HG03103 (cell line): Measurements from ENCODE around the gene NR2E1.

Experiments
- ATAC-seq: cut with Tn5 transposase; IDR thresholded peaks from one replicate; pipeline ENCODE4 v1.9.1; 2021; ENCODE audit warnings: low read depth; ENCODE audit not compliant: unreplicated experiment

The NR2E1 gene

DNA sequence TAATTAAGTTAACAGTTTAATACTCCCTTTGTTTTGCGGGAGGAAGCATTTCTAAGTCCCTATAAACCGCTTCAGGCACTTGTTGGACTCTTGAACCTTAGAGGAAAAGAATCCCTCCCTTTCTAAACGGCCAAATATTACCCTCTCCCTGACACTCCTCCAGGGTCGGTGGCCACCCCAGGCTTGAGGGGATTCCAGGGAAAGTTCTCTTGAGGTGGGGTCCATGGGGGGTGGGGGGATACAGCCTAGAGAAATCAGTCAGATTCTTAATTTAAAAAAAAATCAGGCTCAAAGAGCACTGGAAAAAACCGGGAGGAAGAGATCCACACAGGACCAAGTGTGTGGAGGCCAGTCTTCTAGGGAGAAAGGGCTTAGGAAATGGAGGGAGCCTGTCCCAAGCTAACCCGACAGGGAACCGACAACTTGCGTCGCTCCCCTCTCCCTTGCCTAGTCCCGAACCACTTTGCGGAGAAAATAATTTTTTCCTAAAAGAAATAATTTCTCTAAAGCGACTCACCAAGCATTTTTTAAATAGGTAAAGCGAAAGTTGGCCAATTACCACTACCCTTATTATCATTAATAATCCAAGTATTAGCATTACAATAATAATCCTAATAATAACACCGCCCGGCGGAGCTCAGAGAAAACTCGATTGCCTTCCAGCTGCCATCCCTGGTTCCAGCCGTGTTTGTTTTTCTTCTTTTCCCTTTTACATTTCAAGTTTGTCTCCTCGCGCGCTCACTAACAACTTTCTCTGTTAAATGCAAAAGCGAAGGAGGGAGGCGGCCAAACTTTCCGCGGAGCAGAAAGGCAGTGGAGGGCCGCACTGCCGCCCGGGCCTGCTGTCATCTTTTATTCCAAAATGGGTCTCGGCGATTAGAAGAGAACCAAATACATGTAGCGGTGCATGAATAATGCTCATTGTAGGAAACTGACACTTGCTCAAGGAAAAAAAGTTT, 4.8 kb downstream of the NR2E1 start:
- ATAC-seq = no peak

DNA sequence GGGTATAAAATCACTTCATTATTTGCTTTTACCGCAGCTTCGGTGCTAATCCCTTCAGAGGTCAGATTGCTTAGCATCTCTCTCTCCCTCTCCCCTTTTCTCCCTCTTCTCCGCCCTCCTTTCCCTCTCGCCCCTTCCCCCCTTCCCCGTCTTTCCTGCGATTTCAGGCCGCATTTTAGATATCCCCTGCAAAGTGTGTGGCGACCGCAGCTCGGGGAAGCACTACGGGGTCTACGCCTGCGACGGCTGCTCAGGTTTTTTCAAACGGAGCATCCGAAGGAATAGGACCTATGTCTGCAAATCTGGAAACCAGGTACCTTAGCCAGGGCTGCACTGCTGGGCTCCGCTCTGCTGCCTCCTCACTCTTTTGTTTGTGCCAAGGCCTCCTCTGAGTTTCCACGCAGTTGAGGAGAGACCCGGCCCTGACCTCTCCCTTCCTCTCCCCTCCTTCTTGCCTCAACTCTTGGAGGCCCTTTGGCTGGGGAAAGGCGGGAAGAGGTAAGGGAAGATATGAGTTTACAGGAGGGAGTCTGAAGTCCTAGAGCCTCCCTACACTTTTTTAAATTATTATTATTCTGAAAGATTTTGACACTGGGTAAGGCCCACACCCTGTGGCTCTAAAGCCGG, 5.6 kb downstream of the NR2E1 start:
- no peak for ATAC-seq

DNA sequence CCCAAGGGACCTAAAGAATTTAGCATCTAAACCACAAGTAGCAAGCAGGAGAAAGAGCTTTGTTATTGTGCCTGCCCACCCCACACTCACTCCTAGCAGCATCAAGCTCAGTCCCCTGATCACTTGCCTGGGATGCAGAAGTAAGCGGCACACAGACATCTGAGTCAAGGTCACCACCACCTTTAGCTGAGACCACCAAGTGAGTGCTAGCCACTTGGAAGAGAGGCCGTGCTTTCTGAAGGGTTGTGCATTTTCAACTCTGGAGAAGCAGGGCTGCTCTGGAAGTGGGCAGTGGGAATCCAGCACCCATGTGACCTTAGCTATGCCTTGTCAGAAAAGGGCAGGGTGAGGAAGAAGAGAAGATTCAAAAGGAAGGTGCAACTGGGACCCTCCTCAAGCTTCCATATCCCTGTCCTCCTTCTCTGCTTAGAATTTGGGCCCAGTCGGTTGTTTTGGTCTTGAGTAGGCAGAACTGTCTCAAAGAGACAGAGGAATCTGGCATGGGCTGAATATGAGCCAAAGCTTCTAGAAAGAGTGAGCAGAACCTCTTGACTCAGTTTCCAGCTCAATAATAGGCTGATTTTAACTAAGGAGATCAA, 6.2 kb downstream of the NR2E1 start:
- ATAC-seq = no peak

DNA sequence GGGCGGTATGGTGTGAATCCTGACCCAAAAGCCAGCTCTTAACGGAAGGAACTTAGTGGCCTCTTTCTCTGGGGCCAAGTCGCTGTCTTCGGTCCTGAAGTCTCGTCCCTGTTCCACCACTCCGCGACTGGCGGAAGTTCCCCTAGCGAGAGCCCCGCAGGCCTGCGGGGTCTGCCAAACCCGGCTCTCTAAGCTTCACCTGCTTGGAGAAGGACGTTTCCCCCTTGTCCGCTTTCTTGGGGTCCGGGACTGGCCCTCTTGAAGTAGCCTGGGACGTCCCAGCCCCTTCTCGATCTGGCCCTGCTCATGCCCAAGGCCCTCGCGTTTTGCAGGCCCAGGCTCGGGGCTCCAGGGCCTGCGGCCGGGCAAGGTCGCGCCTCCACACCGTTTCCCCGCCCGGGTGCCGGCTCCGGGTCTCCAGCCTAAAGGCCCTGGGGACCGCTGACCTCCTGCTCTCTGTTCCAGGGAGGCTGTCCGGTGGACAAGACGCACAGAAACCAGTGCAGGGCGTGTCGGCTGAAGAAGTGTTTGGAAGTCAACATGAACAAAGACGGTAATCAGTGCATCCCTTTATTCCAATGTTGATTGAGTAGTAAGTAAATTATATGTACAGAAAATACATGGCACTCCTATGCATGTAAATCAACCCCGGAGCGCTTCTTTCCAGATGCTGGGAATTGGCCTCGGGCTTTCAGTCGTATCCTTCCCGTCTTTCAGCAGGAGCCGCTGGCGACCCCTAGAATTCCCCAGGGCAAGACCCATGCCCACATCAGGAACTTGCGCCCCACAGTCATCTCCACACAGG, 8.8 kb downstream of the NR2E1 start:
- no peak for ATAC-seq

DNA sequence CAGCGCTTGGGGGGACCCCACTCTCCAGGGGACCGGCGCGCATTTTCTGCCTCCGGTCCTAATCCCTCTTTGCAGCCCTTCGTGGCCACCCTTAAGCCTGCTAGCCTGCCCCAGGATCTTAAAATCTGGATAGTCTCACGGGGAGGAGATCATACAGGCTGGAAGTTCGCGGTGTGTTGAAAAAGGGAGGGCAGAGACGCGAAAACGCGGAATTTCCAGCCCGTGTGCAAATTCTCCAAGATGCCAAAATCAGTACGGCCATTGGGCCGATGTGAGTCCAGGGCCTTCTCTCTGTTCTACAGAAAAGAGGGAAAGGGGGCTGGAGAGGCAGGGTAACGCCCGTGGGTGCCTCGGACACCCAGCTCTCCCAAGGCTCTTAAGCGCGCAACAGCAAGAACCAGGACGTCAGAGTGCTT, 9.4 kb downstream of the NR2E1 start:
- ATAC-seq = no peak

DNA sequence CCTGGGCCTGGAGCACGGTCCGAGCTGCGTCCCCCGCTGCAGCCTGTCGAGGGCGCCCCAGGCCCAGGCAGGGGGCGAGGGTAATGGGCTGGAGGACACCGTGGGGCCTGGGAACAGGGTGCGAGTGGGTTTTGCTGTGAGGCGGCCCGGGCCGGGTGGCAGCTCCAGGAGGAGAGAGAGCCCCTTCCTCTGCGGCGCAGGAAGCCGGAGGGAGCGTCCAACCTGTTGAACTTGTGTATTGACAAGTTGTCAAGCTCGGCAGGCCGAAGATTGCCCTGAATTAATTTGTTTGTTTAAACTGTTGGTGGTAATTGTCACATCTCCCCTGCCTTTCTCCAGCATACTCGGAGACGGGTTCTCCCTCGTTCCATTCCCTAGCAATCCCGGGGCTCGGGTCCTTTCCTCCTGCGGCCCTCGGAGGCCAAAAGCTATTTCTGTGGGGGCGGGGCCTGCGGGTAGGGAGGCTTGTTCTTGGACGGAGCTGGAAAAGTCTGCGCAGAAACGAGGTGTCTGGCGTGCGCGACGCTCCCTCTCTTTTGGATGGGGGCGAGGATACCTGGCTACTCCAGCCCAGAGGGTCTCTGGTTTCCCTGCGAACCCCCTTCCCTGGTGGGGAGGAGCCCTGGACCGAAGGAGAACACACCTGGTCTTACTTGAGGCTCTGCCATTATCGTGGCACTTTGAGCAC, 9.9 kb downstream of the NR2E1 start:
- ATAC-seq = no peak

DNA sequence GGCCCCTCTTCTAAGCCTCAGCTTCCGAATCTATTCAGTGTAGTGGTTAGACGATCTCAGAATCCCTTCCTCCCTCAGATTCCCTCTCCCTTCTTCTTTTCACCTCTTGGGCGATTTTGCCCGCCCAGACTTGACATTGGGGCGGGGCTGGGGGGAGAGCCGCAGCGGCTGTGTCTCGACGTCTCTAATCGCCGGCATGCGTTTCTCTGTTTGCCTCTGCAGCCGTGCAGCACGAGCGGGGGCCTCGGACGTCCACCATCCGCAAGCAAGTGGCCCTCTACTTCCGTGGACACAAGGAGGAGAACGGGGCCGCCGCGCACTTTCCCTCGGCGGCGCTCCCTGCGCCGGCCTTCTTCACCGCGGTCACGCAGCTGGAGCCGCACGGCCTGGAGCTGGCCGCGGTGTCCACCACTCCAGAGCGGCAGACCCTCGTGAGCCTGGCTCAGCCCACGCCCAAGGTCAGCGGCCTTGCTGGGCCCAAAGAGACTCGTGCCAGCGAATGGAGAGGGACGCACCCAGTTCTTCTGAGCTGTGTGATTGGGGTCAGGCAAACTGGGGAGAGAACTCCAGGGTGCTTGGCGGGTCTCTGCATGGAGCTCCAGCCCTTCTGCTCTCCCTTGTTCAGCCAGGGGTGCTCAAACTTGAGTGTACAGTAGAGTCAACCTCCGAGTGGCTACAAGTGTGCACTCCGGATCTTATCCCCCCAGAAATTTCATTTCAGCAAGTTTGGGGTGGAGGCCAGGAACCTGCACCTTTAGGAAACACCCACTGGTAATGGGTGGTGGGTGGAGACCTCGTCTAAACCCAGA, 10.7 kb downstream of the NR2E1 start:
- ATAC-seq = no peak

DNA sequence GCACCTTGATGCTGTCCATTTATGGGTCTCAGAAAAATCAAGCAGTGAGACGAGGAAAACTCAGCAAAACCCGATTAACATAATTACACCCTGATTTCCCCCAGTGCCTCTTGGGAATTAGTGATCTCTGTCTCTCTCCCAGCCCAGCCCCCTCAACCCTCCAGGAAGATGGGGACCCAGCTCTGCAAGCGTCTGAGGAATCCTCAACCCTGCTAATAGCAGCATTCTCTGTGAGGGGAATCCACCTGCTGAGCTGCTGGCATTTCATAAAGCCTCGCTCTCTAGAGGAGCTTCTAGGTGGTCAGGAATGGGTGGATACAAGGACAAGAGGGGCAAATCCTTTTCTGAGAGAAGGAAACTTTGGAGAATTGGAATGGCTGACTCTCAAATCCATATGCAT, 13.9 kb downstream of the NR2E1 start:
- no peak for ATAC-seq

DNA sequence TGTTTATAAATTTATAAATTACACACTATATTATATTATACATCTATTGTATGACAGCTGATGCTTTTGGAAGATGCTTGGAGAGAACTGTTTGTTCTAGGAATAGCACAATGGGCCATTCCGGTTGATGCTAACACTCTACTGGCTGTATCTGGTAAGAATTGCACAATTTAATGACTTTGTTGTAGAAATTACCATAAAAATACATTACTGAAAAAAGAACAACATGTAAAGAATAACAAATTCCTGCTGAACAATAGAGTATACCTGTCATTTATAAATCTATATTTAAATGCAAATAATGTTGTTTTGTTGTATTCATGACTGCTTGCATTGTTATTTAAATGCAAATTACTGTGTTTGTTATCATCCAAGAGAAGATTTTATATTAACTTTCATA, 14.4 kb downstream of the NR2E1 start:
- no peak for ATAC-seq

DNA sequence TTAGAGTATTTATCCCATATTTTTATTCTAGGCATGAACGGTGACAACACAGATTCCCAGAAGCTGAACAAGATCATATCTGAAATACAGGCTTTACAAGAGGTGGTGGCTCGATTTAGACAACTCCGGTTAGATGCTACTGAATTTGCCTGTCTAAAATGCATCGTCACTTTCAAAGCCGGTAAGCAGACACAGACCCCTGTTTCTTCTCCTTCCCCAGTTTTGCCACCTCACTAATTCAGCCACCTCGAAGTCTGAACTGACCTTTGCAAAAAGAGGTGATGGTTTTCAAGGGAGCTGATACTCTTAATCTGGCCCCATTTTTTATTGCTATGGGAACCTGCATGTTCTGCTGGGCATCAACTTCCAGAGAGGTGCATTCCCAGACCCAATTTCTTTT, 15.0 kb downstream of the NR2E1 start:
- no peak for ATAC-seq

DNA sequence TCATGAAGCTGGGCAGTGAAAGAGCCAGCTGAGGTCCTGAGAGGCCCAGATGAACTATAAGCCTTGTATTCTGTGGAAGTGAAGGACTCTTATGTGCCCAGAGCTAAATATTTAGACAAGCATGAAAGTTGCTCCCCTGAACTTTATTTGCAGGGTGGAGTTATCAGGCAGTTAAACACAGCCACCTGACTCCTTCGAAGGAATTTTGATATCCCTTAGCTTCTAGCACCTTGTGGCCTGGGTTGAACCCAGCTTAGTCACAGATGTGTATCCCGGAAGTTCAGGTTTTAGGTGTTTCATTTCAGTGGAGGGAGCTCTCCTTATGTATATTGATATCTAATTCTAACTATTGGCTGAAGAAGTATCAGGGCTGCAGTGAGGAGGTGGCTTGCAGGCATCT, 20.4 kb downstream of the NR2E1 start:
- ATAC-seq = no peak

DNA sequence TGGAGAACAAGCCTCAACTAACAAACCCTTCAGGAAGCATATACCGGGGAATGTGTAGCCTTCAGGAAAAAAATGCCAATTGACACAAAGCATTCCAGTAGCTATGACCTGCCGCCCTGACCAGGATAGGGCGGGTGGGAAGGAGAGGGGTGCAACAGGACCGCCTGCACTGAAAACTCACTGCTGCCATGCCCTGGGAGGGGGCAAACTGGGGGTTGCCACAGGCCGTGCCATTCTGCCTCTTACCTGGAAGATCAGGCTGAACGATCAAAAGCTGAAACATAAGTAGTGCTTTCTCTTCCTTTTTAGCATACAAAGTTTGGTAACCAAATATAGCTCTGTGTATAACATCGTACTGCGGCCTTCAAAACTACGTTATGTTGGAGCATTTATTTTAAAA, 21.7 kb downstream of the NR2E1 start:
- ATAC-seq = no peak

DNA sequence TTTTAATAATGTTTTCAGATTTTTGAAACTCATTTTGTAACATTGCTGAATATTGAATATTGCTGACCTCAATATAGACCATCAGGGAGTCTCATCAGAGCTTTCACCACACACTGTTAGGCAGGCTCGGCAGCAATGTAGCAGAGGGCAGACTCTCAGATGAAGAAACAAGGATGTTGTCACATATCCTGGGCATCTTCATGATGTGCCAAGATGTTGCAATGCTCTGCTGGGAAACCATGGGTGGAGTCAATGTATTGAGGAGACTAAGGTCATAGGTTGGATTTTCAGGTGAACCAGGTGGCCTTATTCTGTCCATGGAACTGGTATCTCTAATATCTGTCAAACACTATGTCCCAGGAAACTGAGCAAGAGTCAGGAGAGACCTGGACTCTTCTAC, 27.3 kb downstream of the NR2E1 start:
- no peak for ATAC-seq

DNA sequence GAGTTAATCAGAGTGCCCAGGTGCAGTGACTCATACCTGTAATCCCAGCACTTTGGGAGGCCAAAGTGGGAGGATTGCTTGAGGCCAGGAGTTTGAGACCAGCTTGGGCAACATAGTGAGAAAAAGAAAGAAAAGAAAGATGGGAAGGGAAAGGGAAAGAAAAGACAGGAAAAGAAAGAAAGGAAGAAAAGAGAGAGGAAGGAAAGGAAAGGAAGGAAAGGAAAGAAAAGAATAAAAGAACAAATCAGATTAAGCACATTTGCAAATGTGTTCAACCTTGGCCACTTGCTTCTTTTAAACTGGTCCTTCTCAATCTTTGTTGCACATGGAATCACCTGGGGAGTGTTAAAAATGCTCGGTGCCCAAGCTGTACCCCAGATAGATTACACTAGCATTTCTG, 28.0 kb downstream of the NR2E1 start:
- no peak for ATAC-seq

DNA sequence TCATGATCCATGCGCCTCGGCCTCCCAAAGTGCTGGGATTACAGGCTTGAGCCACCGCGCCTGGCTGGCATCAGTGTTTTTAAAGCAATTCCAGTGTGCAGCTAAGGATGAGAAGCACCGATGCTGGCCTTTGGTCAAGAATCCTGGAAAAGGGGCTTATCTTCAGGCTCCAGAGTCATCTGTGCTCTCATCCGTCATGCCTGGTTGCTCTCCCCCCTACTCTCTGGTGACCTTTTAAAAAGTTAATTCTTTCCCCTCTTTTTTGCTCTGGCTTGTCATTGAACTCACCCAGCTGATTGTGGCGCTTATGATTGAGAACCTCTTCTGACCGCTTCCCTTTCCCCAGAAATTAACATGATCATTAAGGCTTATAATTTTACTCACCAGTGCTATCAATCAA, 28.7 kb downstream of the NR2E1 start:
- no peak for ATAC-seq

DNA sequence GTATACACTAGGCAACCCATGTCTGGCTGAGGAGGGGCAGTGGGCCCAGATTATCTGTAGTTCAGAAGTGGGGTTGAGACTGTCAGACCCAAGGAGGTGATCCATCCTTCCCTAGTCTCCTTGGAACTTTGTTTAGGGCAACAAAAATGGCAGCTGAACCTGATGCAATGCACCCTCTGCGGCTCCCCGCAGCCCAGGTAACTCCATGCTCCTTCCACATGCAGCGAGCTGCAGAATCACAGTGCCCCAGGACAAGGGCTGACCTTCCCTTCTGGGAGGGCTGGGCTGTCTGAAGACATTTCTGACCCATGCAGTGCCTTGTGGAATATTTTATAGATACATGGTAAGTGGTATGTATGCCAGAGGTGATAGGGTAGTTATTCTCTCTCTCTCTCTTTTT, 29.4 kb downstream of the NR2E1 start:
- ATAC-seq = no peak

DNA sequence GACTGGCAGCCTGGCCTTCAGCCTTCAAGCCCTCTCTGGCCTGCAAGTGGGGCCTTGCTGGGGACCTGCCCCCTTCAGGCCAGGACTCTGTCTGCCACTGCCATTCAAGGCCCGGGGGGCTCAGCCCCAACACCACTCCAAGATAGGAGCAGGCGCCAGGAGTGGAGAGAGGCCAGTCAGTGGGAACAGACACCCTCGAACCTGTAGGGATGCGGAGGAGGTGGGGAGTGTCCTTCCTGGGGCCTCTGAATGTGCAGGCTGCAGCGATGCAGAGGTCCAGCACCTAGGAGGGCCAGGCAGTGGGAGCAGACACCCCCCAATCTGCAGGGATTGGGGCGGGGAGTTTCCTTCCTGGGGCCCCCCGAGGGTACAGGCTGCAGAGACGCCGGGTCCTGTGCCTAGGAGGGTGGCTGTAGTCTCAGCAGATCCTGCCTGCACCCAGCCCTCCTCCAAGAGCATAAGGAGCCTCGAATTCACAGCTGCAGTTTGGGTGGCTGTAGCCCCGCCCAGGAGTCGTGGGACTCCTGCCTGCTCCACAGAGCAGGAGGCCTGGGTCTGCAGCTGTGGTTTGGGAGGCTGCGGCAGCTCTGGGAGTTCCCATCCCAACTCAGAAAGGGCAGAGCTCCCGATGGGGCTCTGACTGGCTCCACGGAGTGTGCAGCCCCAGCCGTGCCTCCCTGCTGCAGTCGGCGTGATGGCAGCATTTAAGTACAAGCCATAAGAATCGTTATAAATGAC, 33.1 kb downstream of the NR2E1 start:
- ATAC-seq = no peak

DNA sequence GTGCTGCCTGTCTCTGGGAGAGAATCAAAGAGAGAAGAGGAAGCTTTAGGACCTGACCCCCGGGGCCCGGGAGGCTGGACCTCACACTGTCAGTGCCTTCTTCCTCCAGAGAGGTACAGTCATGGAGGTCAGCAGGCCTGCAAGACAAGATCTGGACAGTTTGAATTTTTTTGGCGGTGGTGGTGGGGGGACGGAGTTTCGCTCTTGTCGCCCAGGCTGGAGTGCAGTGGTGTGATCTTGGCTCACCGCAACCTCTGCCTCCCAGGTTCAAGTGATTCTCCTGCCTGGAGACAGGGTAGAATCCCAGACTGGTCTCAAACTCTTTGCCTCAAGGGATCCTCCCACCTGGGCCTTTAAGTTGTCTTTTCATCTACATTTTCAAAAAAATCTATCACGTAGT, 34.4 kb downstream of the NR2E1 start:
- ATAC-seq = no peak

DNA sequence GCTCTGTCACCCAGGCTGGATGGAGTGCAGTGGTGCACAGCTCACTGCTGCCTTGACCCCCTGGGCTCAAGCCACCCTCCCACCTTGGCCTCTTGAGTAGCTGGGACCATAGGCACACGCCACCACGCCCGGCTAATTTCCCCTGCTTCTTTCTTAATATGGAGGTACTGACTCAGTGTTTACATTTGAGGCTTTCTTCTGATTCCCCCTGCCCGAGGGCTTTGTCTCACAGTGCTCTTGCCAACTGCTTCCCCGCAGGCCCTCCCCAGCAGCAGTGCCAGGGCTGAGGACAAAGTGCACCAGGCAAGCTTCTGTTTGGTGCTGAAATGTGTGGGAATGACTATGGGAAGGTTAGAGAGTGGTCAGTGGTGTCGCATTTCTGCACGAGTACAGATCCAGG, 34.8 kb downstream of the NR2E1 start:
- ATAC-seq = no peak
